OCI-LY7 (cell line): ENCODE data around the gene TMEM41A. TPM values are rescaled to one million over a fixed set of nuclear protein-coding genes. Genes with fewer than 3 reads are reported as not detected.
"Not testable (repeated sequence)": the region's sequence is repeated elsewhere in the genome, so short reads cannot be mapped to it uniquely, and the experiment has no call there.

Experiments used
- BruUV-seq: library from RNA; stranded (reverse); fragments of 400-500 nt; replicated peaks from 2 replicates; lab custom pipeline; 2021; lab: Mats Ljungman, UMichigan
- CTCF ChIA-PET: fragments of 300-600 bp; sonication (Branson Sonifier 250); formaldehyde crosslinking; loops from one replicate; lab custom pipeline; 2022; ENCODE audit warnings: antibody characterized with exemption; ENCODE audit not compliant: unreplicated experiment; lab: Charles Lee
- POLR2A ChIA-PET: fragments of 300-600 bp; sonication (Branson Sonifier 250); formaldehyde crosslinking; loops from one replicate; lab custom pipeline; 2022; ENCODE audit warnings: antibody characterized with exemption; lab: Charles Lee
- DNase-seq: peaks from one replicate; pipeline ENCODE4 v3.0.0-alpha.2; 2015; ENCODE audit warnings: low spot score
- H2AFZ ChIP-seq: fragments of 200-600 bp; sonication (generic), shearing (Covaris generic); 2 replicates; pipeline ENCODE4 v1.6.1; 2014; ENCODE audit warnings: mild to moderate bottlenecking, antibody characterized with exemption, low read length, moderate library complexity
- H3K27ac ChIP-seq: fragments of 200-600 bp; sonication (generic); 2 replicates; pipeline ENCODE4 v1.5.1; 2014; ENCODE audit warnings: mixed run types, low read depth, mild to moderate bottlenecking, moderate library complexity, low read length, inconsistent platforms; ENCODE audit not compliant: poor library complexity, severe bottlenecking
- H3K36me3 ChIP-seq: fragments of 200-600 bp; sonication (generic); 2 replicates; pipeline ENCODE4 v1.6.1; 2014; ENCODE audit warnings: mild to moderate bottlenecking, antibody characterized with exemption, low read length, moderate library complexity, mixed read lengths; ENCODE audit not compliant: insufficient read depth
- H3K4me1 ChIP-seq: fragments of 200-600 bp; sonication (generic); 2 replicates; pipeline ENCODE4 v1.5.1; 2014; ENCODE audit warnings: mild to moderate bottlenecking, low read length; ENCODE audit not compliant: insufficient read depth, poor library complexity, severe bottlenecking
- H3K4me2 ChIP-seq: fragments of 200-600 bp; sonication (generic); 2 replicates; pipeline ENCODE4 v1.6.1; 2014; ENCODE audit warnings: mild to moderate bottlenecking, low read length
- H3K4me3 ChIP-seq: fragments of 200-600 bp; sonication (generic); 2 replicates; pipeline ENCODE4 v1.5.1; 2014; ENCODE audit warnings: mild to moderate bottlenecking, low read depth, low read length; ENCODE audit not compliant: poor library complexity, severe bottlenecking
- H3K79me2 ChIP-seq: fragments of 200-600 bp; sonication (generic); 2 replicates; pipeline ENCODE4 v1.6.1; 2016; ENCODE audit warnings: low read depth, mild to moderate bottlenecking, low read length, moderate library complexity, mixed read lengths; ENCODE audit not compliant: insufficient read depth
- H3K9me2 ChIP-seq: fragments of 200-600 bp; sonication (generic); 2 replicates; pipeline ENCODE4 v1.6.1; 2016; ENCODE audit warnings: mild to moderate bottlenecking, low read length, mixed read lengths; ENCODE audit not compliant: insufficient read depth
- H3K9me3 ChIP-seq: fragments of 200-600 bp; sonication (generic); 2 replicates; pipeline ENCODE4 v1.6.1; 2014; ENCODE audit warnings: mild to moderate bottlenecking, mixed run types, low read length, mixed read lengths
- H4K20me1 ChIP-seq: fragments of 200-600 bp; sonication (generic); 2 replicates; pipeline ENCODE4 v1.6.1; 2014; ENCODE audit warnings: mild to moderate bottlenecking, antibody characterized with exemption, low read length, moderate library complexity, mixed read lengths; ENCODE audit not compliant: insufficient read depth
- CTCF ChIP-seq: fragments of 200-600 bp; sonication (generic); conservative IDR thresholded peaks from 2 replicates; pipeline ENCODE4 v1.5.1; 2014; ENCODE audit warnings: mild to moderate bottlenecking, antibody characterized with exemption, low read length, moderate library complexity, mixed read lengths
- EZH2phosphoT487 ChIP-seq: fragments of 200-600 bp; sonication (generic); IDR thresholded peaks from 2 replicates; pipeline ENCODE4 v1.6.1; 2018; ENCODE audit warnings: low read depth, borderline replicate concordance, mild to moderate bottlenecking, mixed run types, antibody characterized with exemption, low read length, moderate library complexity, mixed read lengths
- intact Hi-C: fragments of 100-400 bp; cut with micrococcal nuclease; formaldehyde crosslinking; loops from one replicate; pipeline ENCODE4 v1.10.0; 2022; ENCODE audit not compliant: unreplicated experiment
- total RNA-seq, 2 experiments: library from RNA; depleted of rRNA in 1 of 2; stranded (reverse); fragments of >200 nt in 1 of 2; shearing (Covaris generic) in 1 of 2; gene quantifications; 2 replicates each; pipeline ENCODE4 v1.2.3, GENCODE V29; 2014 to 2022

Gene TMEM41A
- total RNA-seq, 2 experiments from 2014 or later: 7.0 to 11.0 TPM

- no peaks in the 10 kb centered on the region for H4K20me1 ChIP-seq
- ChIA-PET POLR2A (interaction anchor here (0.6 kb wide), 1 partner anchor 87 kb away, joined by 3 read pairs; no protein-coding TSS in a partner anchor), CTCF (no interaction called here)
- H3K9me3 ChIP-seq: no peaks in the 10 kb centered on the region
- no peak for TF ChIP-seq CTCF
- no peaks in the 10 kb centered on the region for H3K9me2 ChIP-seq
- intact Hi-C loops: no loop called here
- no peak overlapping the region for H3K4me2 ChIP-seq
- H3K27ac ChIP-seq: no peak overlapping the region
- no TSS peak for BruUV-seq
- H3K79me2 ChIP-seq: no peaks in the 10 kb centered on the region
- no peak overlapping the region for H2AFZ ChIP-seq
- no peaks in the 10 kb centered on the region for H3K4me1 ChIP-seq
- H3K36me3 ChIP-seq: no peaks in the 10 kb centered on the region
- DNase-seq: no peak
- no peak overlapping the region for H3K4me3 ChIP-seq
Measured at GRCh38 chr3:185457376-185457775, 41.5 kb downstream of the TMEM41A start.

- H3K27ac ChIP-seq, H2AFZ ChIP-seq, H3K9me2 ChIP-seq, H4K20me1 ChIP-seq, H3K4me1 ChIP-seq, intact Hi-C loops, POLR2A ChIA-PET, H3K9me3 ChIP-seq, H3K4me3 ChIP-seq, DNase-seq, H3K4me2 ChIP-seq, H3K79me2 ChIP-seq, H3K36me3 ChIP-seq, BruUV-seq, CTCF ChIA-PET: not testable (repeated sequence)
Measured at GRCh38 chr3:185451432-185451831, 47.4 kb downstream of the TMEM41A start.

- Histone ChIP-seq H3K4me1 (no peaks in the 10 kb centered on the region), H2AFZ (no peak overlapping the region), H3K79me2 (no peaks in the 10 kb centered on the region), H3K27ac (no peak overlapping the region), H3K4me2 (no peak overlapping the region), H3K9me3 (no peaks in the 10 kb centered on the region), H4K20me1 (no peaks in the 10 kb centered on the region), H3K9me2 (no peaks in the 10 kb centered on the region), H3K4me3 (no peak overlapping the region), H3K36me3 (no peaks in the 10 kb centered on the region)
- CTCF ChIA-PET: no interaction called here
- POLR2A ChIA-PET: no interaction called here
- intact Hi-C loops: no loop called here
- DNase-seq: no peak
- no TSS peak for BruUV-seq
- TF ChIP-seq EZH2phosphoT487 (no peak), CTCF (no peak)
Measured at GRCh38 chr3:185448107-185448506, 50.7 kb downstream of the TMEM41A start.
